Activated gamma-delta T cell treated with anti-CD3 and anti-CD28 coated beads, Interleukin-2, amount 50 U/mL, for 16 hours (primary cell): ENCODE results near the gene NTRK3.

Experiments
- DNase-seq: peaks from one replicate; pipeline ENCODE4 v3.0.0-alpha.2; 2020; ENCODE audit warnings: low read depth

NTRK3 gene

GRCh38 chr15:88230823-88231222, 25.7 kb downstream of the NTRK3 start:
- no peak for DNase-seq

GRCh38 chr15:88225461-88225860, 31.1 kb downstream of the NTRK3 start:
- DNase-seq, result no peak

- no peak for DNase-seq
These were observed 33.5 kb downstream of the NTRK3 start for GRCh38 chr15:88223084-88223483.

GRCh38 chr15:88221836-88222235, 34.7 kb downstream of the NTRK3 start:
- DNase-seq, result no peak

- no peak for DNase-seq
These were observed 35.9 kb downstream of the NTRK3 start for GRCh38 chr15:88220443-88221335.

- DNase-seq, result no peak
These were observed 36.9 kb downstream of the NTRK3 start for GRCh38 chr15:88219623-88220022.

- no peak for DNase-seq
These were observed 37.9 kb downstream of the NTRK3 start for GRCh38 chr15:88218557-88219221.

- no peak for DNase-seq
These were observed 41.4 kb downstream of the NTRK3 start for GRCh38 chr15:88215066-88215648.

- no peak for DNase-seq
These were observed 47.4 kb downstream of the NTRK3 start for GRCh38 chr15:88209111-88209510.

- DNase-seq, result no peak
These were observed 48.1 kb downstream of the NTRK3 start for GRCh38 chr15:88208396-88208795.

- DNase-seq, result no peak
These were observed 49.0 kb downstream of the NTRK3 start for GRCh38 chr15:88207565-88207964.

GRCh38 chr15:88204584-88204983, 52.0 kb downstream of the NTRK3 start:
- no peak for DNase-seq

GRCh38 chr15:88202231-88202630, 54.3 kb downstream of the NTRK3 start:
- no peak for DNase-seq

GRCh38 chr15:88201207-88201606, 55.3 kb downstream of the NTRK3 start:
- DNase-seq, result no peak

- no peak for DNase-seq
These were observed 59.6 kb downstream of the NTRK3 start for GRCh38 chr15:88196961-88197360.

GRCh38 chr15:88194162-88194561, 62.4 kb downstream of the NTRK3 start:
- no peak for DNase-seq

- no peak for DNase-seq
These were observed 63.1 kb downstream of the NTRK3 start for GRCh38 chr15:88193415-88193814.

- no peak for DNase-seq
These were observed 64.8 kb downstream of the NTRK3 start for GRCh38 chr15:88191812-88192165.

GRCh38 chr15:88190232-88190631, 66.3 kb downstream of the NTRK3 start:
- no peak for DNase-seq

- DNase-seq, result no peak
These were observed 68.2 kb downstream of the NTRK3 start for GRCh38 chr15:88188300-88188699.

GRCh38 chr15:88187195-88187594, 69.3 kb downstream of the NTRK3 start:
- DNase-seq, result no peak

- no peak for DNase-seq
These were observed 71.0 kb downstream of the NTRK3 start for GRCh38 chr15:88185584-88185983.

- DNase-seq, result no peak
These were observed 74.9 kb downstream of the NTRK3 start for GRCh38 chr15:88181613-88182012.
